Measurements from ENCODE around the gene PGGT1B.

- TF ChIP-seq POLR2A (IDR thresholded peaks at IDR 0.05) (no peak), CTCF (IDR thresholded peaks at IDR 0.05) (no peak)
These were observed 21.3 kb upstream of the PGGT1B start for GRCh38 chr5:115284021-115284420.
